Epithelial cell of esophagus (primary cell): ENCODE measurements around the gene P2RY2.

ENCODE experiments used
- DNase-seq: peaks from one replicate; pipeline ENCODE4 v3.0.0; 2010; ENCODE audit warnings: low read depth
- H3K4me3 ChIP-seq: 2 replicates; pipeline ENCODE4 v1.5.1; 2011; ENCODE audit warnings: mild to moderate bottlenecking, low read length, control low read depth
- TF ChIP-seq, protein P1 (sequence below): IDR thresholded peaks from 2 replicates; pipeline ENCODE4 v1.5.1; 2011; ENCODE audit warnings: low read depth, mild to moderate bottlenecking, low read length, control low read depth, inconsistent platforms; ENCODE audit not compliant: insufficient read depth; ENCODE audit errors: missing control alignments

Gene P2RY2

DNA sequence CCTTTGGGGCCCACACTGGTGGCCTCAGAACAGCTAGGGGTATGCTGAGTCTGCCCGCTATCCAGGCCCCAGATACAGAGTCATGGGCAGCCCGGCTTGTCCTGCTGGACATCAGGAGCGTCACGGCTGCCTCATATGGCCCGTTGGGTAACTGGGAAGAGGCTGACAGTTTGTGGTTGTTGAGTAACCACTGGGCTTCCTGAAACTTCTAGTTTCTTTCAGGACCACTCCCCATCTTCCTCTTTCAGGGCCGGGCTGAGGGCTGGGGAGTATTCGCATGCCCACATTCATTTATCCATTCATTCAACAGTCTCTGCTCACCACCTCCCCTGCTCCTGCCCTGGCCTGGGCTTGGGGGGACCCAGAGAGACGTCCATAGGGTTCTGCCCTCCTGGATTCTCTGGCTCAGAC is 13.4 kb upstream of the P2RY2 start:
- TF ChIP-seq, protein P1, sequence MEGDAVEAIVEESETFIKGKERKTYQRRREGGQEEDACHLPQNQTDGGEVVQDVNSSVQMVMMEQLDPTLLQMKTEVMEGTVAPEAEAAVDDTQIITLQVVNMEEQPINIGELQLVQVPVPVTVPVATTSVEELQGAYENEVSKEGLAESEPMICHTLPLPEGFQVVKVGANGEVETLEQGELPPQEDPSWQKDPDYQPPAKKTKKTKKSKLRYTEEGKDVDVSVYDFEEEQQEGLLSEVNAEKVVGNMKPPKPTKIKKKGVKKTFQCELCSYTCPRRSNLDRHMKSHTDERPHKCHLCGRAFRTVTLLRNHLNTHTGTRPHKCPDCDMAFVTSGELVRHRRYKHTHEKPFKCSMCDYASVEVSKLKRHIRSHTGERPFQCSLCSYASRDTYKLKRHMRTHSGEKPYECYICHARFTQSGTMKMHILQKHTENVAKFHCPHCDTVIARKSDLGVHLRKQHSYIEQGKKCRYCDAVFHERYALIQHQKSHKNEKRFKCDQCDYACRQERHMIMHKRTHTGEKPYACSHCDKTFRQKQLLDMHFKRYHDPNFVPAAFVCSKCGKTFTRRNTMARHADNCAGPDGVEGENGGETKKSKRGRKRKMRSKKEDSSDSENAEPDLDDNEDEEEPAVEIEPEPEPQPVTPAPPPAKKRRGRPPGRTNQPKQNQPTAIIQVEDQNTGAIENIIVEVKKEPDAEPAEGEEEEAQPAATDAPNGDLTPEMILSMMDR, result no peak
- no peak for DNase-seq
- no peak overlapping the region for H3K4me3 ChIP-seq

DNA sequence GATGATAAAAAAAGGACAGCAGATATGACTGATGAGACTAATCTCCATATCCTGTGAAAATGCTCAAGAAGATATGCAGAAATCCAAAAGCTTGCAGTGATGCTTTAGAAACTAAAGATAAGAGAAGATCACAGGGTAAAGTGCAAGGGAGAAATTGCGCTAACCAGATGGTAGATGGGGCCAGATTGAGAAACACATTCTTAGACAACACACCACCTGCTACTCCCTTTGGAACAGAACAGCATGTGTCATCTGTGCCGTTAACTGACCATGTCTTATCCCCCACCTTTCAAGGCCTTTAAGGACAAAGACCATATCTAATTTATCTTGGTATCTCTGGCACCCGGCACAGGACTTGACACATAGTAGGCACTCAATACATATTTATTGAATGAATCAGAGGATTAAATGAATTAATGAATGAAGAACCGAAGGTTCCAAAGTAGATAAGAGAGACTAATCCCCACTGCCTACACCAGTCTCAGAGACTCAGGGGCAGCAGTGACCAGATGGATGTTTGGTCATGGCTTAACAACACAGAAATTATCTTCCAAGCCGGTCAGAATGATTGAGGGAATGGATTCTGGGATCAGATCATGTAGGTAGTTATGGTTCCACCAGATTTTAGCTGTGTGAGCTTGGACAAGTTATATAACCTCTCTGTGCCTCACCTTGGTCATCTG is 12.3 kb upstream of the P2RY2 start:
- no peak for DNase-seq
- H3K4me3 ChIP-seq, result no peak overlapping the region
- TF ChIP-seq, protein P1, result no peak

DNA sequence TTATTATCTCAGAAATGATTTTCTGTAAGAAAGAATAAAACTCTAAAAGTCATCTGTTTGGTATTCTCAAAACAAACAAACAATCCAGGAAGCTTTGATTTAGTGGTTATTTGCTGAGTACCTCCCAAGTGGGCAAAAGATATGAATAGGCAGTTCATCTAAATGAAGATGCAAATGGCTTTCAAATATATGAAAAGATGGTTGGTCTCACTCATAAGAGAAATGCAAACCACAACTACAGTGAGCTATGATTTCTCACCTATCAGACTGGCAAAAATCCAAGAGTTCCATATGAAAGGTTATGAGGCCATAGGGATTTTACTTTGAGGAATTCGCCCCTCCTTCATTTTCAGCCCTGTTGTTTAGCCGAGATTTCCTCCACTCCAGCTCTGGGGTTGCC is 11.3 kb upstream of the P2RY2 start:
- no peak overlapping the region for H3K4me3 ChIP-seq
- TF ChIP-seq, protein P1, result no peak
- DNase-seq, result peak; percentile 53

DNA sequence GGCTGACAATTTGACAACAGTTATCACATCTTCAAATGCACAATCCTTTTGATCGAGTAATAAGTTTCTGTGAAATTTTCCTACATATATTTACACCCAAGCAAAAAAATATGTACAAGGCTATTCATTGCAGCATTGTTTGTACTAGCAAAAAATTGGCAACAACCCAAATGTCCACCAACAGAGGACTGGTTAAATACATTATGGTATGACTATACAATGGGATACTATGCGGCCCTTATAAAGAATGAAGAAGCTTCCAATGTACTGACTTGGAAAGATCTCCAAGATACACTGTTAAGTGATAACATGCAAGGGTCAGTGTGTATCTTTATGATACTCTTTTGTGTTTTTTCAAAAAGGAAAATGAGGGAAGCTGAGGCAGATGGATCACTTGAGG is 8.2 kb upstream of the P2RY2 start:
- no peak for DNase-seq
- TF ChIP-seq, protein P1, result no peak
- no peak overlapping the region for H3K4me3 ChIP-seq

DNA sequence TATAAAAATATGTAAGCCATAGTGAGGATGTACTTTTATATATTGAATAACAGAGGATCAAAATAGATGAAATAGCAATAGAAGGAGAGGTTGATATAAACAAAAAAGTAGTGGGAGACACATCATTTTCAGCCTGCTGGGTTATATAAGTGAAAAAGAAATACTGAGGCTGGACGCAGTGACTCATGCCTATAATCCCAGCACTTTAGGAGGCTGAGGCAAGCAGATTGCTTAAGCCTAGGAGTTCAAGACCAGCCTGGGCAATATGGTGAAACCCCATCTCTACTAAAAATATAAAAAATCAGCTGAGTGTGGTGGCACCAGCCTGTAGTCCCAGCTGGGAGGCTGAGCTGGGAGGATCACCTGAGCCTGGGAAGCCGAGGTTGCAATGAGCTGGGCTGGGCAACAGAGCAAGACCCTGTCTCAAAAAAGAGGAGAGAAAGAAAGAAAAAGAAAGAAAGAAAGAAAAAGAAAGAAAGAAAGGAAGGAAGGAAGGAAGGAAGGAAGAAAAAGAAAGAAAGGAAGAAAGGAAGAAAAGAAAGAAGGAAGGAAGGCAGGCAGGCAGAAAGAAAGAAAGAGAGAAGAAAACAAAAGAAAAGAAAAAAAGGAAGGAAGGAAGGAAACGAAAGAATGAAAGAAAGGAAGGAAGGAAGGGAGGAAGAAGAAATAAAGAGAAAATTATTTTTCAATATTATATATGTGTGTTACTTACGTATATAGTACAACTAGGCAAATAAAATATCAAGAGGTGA is 7.0 kb upstream of the P2RY2 start:
- DNase-seq, result no peak
- no peak overlapping the region for H3K4me3 ChIP-seq
- TF ChIP-seq, protein P1, result no peak

DNA sequence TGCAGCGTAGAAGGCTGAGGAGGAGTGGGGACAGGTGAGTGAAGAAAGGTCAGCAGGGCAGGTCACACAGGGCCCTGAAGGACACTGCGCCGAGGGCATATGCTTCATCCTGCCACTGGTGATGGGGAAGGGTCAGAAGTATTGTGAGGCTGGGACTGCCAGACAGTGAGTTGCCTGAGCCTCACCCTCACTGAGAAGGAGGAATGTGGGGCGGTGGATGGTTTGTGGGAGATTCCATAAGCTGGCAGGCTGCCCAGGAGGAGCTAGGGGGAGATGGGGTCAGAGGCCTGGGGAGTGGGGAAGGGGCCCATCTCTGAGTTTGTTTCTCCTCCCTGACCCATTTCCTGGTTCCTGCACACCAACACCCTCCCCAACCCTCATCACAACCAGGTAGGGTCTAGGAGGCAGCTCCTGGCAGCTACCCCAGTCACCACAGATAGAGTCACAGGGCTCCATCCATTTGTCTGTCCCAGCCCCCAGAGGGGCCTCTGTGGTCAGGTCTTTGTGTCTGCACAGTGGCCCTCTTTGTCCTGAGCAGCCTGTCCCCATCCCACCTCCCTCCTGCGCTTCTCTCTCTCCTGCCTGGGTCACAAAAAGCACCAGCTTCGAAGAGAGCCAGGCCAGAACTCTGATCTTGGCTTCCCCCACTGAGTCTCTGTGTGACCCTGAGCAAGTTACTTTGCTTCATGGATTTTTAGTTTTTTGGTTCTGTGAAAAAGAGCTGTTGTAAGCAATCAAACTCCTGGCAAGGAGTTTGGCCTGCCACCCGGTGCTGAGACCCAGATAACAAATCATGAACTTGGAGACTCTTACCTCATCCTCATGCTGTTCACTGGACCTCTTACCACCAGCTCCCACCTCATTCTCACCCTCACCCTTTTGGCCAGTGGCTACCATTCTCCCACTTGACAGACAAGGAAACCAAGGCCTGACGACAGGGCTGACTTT is 4.6 kb upstream of the P2RY2 start:
- H3K4me3 ChIP-seq, result no peak overlapping the region
- DNase-seq, result no peak
- TF ChIP-seq, protein P1, result no peak
